ENCODE results near the gene GSG1L. TPM values are rescaled to one million over a fixed set of nuclear protein-coding genes. Genes with fewer than 3 reads are reported as not detected.

The GSG1L gene
- total and polyA plus RNA-seq, 2 experiments from 2014 or later = not detected

- 87% methylated on average over 3 of the region's 3 CpGs for WGBS (ENCODE audit: low lambda C conversion rate, missing lambda C conversion rate)
- no peak for TF ChIP-seq CTCF (IDR thresholded peaks at IDR 0.05; ENCODE audit: poor library complexity)
- no peak for TF ChIP-seq EZH2 (IDR thresholded peaks at IDR 0.05; ENCODE audit: borderline replicate concordance)
- TF ChIP-seq EZH2phosphoT487 (IDR thresholded peaks at IDR 0.05; ENCODE audit: low read depth, severe bottlenecking, unreplicated experiment) = no peak
Observed at GRCh38 chr16:27849621-27850020, 213.9 kb downstream of the GSG1L start.

GRCh38 chr16:27847030-27847550 lies 216.4 kb downstream of the GSG1L start:
- Histone ChIP-seq H3K4me3 (no peak overlapping the region), H2AFZ (no peak overlapping the region), H3K4me1 (ENCODE audit: insufficient read depth) (no peaks in the 10 kb centered on the region), H3K36me3 (replicated peaks; ENCODE audit: insufficient read depth, low read depth) (no peaks in the 10 kb centered on the region), H3K9me3 (ENCODE audit: low read depth) (no peaks in the 10 kb centered on the region), H4K20me1 (ENCODE audit: insufficient read depth, poor library complexity, severe bottlenecking) (no peaks in the 10 kb centered on the region), H3K79me2 (no peaks in the 10 kb centered on the region), H3K9me2 (replicated peaks; ENCODE audit: insufficient read depth) (no peaks in the 10 kb centered on the region), H3K4me2 (no peak overlapping the region), H3K27ac (no peak overlapping the region), H3K27me3 (no peaks in the 10 kb centered on the region)
- 56% methylated on average over 2 of the region's 2 CpGs for WGBS (ENCODE audit: low lambda C conversion rate, missing lambda C conversion rate)
- DNase-seq (ENCODE audit: low spot score) = no peak
- no peak for TF ChIP-seq CTCF (IDR thresholded peaks at IDR 0.05; ENCODE audit: poor library complexity)
- TF ChIP-seq EZH2phosphoT487 (IDR thresholded peaks at IDR 0.05; ENCODE audit: low read depth, severe bottlenecking, unreplicated experiment) = no peak
- TF ChIP-seq EZH2 (IDR thresholded peaks at IDR 0.05; ENCODE audit: borderline replicate concordance) = no peak

More at GRCh38 chr16:27849621-27850020, 213.9 kb downstream of the GSG1L start:
- no peaks in the 10 kb centered on the region for H3K36me3 ChIP-seq (replicated peaks; ENCODE audit: insufficient read depth, low read depth)
- no peak overlapping the region for H3K4me2 ChIP-seq
- H3K79me2 ChIP-seq = no peaks in the 10 kb centered on the region
- H4K20me1 ChIP-seq (ENCODE audit: insufficient read depth, poor library complexity, severe bottlenecking) = no peaks in the 10 kb centered on the region
- H3K9me3 ChIP-seq (ENCODE audit: low read depth) = no peaks in the 10 kb centered on the region
- peaks cover 4% of the 10 kb centered on the region for H3K27me3 ChIP-seq
- no peak overlapping the region for H3K4me3 ChIP-seq
- H2AFZ ChIP-seq = no peak overlapping the region
- H3K27ac ChIP-seq = no peak overlapping the region
- H3K9me2 ChIP-seq (replicated peaks; ENCODE audit: insufficient read depth) = no peaks in the 10 kb centered on the region
- no peaks in the 10 kb centered on the region for H3K4me1 ChIP-seq (ENCODE audit: insufficient read depth)
- DNase-seq (ENCODE audit: low spot score) = no peak

GRCh38 chr16:27844826-27845225 lies 218.7 kb downstream of the GSG1L start:
- H3K4me3 ChIP-seq = no peak overlapping the region
- TF ChIP-seq EZH2 (IDR thresholded peaks at IDR 0.05; ENCODE audit: borderline replicate concordance) (no peak), EZH2phosphoT487 (IDR thresholded peaks at IDR 0.05; ENCODE audit: low read depth, severe bottlenecking, unreplicated experiment) (no peak), CTCF (IDR thresholded peaks at IDR 0.05; ENCODE audit: poor library complexity) (no peak)
- no peaks in the 10 kb centered on the region for H3K79me2 ChIP-seq
- no peaks in the 10 kb centered on the region for H3K9me2 ChIP-seq (replicated peaks; ENCODE audit: insufficient read depth)
- H2AFZ ChIP-seq = no peak overlapping the region
- 86% methylated on average over 8 of the region's 8 CpGs for WGBS (ENCODE audit: low lambda C conversion rate, missing lambda C conversion rate)
- H3K9me3 ChIP-seq (ENCODE audit: low read depth) = no peaks in the 10 kb centered on the region
- no peaks in the 10 kb centered on the region for H3K36me3 ChIP-seq (replicated peaks; ENCODE audit: insufficient read depth, low read depth)
- no peak for DNase-seq (ENCODE audit: low spot score)
- no peak overlapping the region for H3K4me2 ChIP-seq
- H3K27ac ChIP-seq = no peak overlapping the region
- H4K20me1 ChIP-seq (ENCODE audit: insufficient read depth, poor library complexity, severe bottlenecking) = no peaks in the 10 kb centered on the region
- no peaks in the 10 kb centered on the region for H3K4me1 ChIP-seq (ENCODE audit: insufficient read depth)
- H3K27me3 ChIP-seq = no peaks in the 10 kb centered on the region
